PFSK-1 (cell line): Measurements from ENCODE around the gene GPR137C.

Source experiments
- FOXP2 ChIP-seq: optimal IDR thresholded peaks from 2 replicates; pipeline ENCODE3; 2011; ENCODE audit warnings: borderline replicate concordance, control low read depth, inconsistent platforms; ENCODE audit not compliant: insufficient read depth; ENCODE audit errors: extremely low read length, extremely low read depth
- POLR2AphosphoS5 ChIP-seq: IDR thresholded peaks from 2 replicates; pipeline ENCODE4 v1.6.1; 2012; ENCODE audit warnings: low read depth, mild to moderate bottlenecking, control low read depth, low read length, moderate library complexity
- REST ChIP-seq, 2 experiments: IDR thresholded peaks; 2 replicates each; pipeline versions ENCODE4 v1.6.1 to v1.8.0; 2011 to 2012; ENCODE audit warnings: low read depth in 2 of 2, low read length in 2 of 2, control low read depth in 1 of 2, inconsistent platforms in 1 of 2, mild to moderate bottlenecking in 1 of 2, moderate library complexity in 1 of 2; ENCODE audit not compliant: insufficient read depth in 1 of 2
- SIN3A ChIP-seq: IDR thresholded peaks from 2 replicates; pipeline ENCODE4 v1.6.1; 2012; ENCODE audit warnings: mild to moderate bottlenecking, low read length, moderate library complexity, borderline replicate concordance; ENCODE audit not compliant: insufficient read depth
- TAF1 ChIP-seq: IDR thresholded peaks from 2 replicates; pipeline ENCODE4 v1.6.1; 2012; ENCODE audit warnings: low read length, control low read depth, borderline replicate concordance; ENCODE audit not compliant: insufficient read depth

GPR137C gene

GRCh38 chr14:52596320-52596719 lies 43.7 kb downstream of the GPR137C start:
- TF ChIP-seq REST (IDR thresholded peaks at IDR 0.05; ENCODE audit: insufficient read depth in 1 of 2, low read depth in 2 of 2, low read length in 2 of 2): no peak
- no peak for TF ChIP-seq FOXP2
- TF ChIP-seq POLR2AphosphoS5: no peak
- TF ChIP-seq TAF1: no peak

GRCh38 chr14:52596861-52597260 lies 44.2 kb downstream of the GPR137C start:
- TF ChIP-seq SIN3A (no peak), TAF1 (no peak), REST (IDR thresholded peaks at IDR 0.05; ENCODE audit: insufficient read depth in 1 of 2, low read depth in 2 of 2, low read length in 2 of 2) (no peak), FOXP2 (no peak), POLR2AphosphoS5 (no peak)

- TF ChIP-seq TAF1 (no peak), FOXP2 (no peak), REST (IDR thresholded peaks at IDR 0.05; ENCODE audit: insufficient read depth in 1 of 2, low read depth in 2 of 2, low read length in 2 of 2) (no peak), POLR2AphosphoS5 (no peak), SIN3A (no peak)
Measured at GRCh38 chr14:52598568-52598967, 45.9 kb downstream of the GPR137C start.

- TF ChIP-seq SIN3A (no peak), REST (IDR thresholded peaks at IDR 0.05; ENCODE audit: insufficient read depth in 1 of 2, low read depth in 2 of 2, low read length in 2 of 2) (no peak), POLR2AphosphoS5 (no peak), FOXP2 (no peak), TAF1 (no peak)
Measured at GRCh38 chr14:52599974-52600373, 47.3 kb downstream of the GPR137C start.

GRCh38 chr14:52602131-52602530 lies 49.5 kb downstream of the GPR137C start:
- TF ChIP-seq SIN3A (no peak), FOXP2 (no peak), REST (IDR thresholded peaks at IDR 0.05; ENCODE audit: insufficient read depth in 1 of 2, low read depth in 2 of 2, low read length in 2 of 2) (no peak), POLR2AphosphoS5 (no peak), TAF1 (no peak)
